GM12878 (cell line): ENCODE measurements around the gene SCAND1. TPM values are rescaled to one million over a fixed set of nuclear protein-coding genes. Genes with fewer than 3 reads are reported as not detected.

ENCODE experiments used
- ATAC-seq: fragments of 200-7000 bp; cut with Tn5 transposase; 3 replicates; pipeline ENCODE4 v1.9.1; 2020; ENCODE audit warnings: mild to moderate bottlenecking, moderate library complexity
- BruUV-seq: library from RNA; stranded (reverse); fragments of 400-500 nt; replicated peaks from 2 replicates; lab custom pipeline; 2021; lab: Mats Ljungman, UMichigan
- CTCF ChIA-PET: fragments of 300-600 bp; sonication (Branson Sonifier 250); formaldehyde crosslinking; extraction: SDS; loops from one replicate; lab custom pipeline; 2021; ENCODE audit warnings: inconsistent platforms; lab: Yijun Ruan, JAX
- POLR2A ChIA-PET: fragments of 350-600 bp; formaldehyde crosslinking; extraction: SDS; loops from one replicate; lab custom pipeline; 2021; ENCODE audit warnings: inconsistent platforms; lab: Charles Lee
- RAD21 ChIA-PET: fragments of 300-600 bp; sonication (Branson Sonifier 250); formaldehyde crosslinking; loops from one replicate; lab custom pipeline; 2023; ENCODE audit warnings: antibody characterized with exemption; ENCODE audit not compliant: unreplicated experiment; lab: Charles Lee
- SMC1A ChIA-PET: fragments of 300-600 bp; sonication (Branson Sonifier 250); formaldehyde crosslinking; loops from one replicate; lab custom pipeline; 2023; ENCODE audit not compliant: unreplicated experiment, uncharacterized antibody; lab: Charles Lee
- DNase-seq: peaks from one replicate; pipeline ENCODE4 v3.0.0-alpha.2; 2011; ENCODE audit warnings: low read depth, low spot score
- FAIRE-seq: peaks from 3 replicates; lab custom pipeline; 2011; peaks lifted over from hg19 to GRCh38; lab: Jason Lieb, UNC
- H2AFZ ChIP-seq: 2 replicates; pipeline ENCODE4 v1.6.0; 2011; ENCODE audit warnings: low read depth, low read length, control low read depth; ENCODE audit not compliant: control insufficient read depth
- H3K27ac ChIP-seq: 2 replicates; pipeline ENCODE4 v1.5.1; 2011; ENCODE audit warnings: control low read depth; ENCODE audit not compliant: control insufficient read depth, insufficient read depth
- H3K27me3 ChIP-seq, 2 experiments: replicated peaks in 1 of 2; 2 replicates each; pipeline versions ENCODE4 v1.6.0 to v1.6.1; 2011; ENCODE audit warnings: low read length in 1 of 2; ENCODE audit not compliant: control insufficient read depth in 2 of 2, insufficient read depth in 2 of 2
- H3K36me3 ChIP-seq, 2 experiments: 2 replicates each; pipeline ENCODE4 v1.5.1; 2011; ENCODE audit warnings: low read length in 1 of 2; ENCODE audit not compliant: control insufficient read depth in 2 of 2, insufficient read depth in 2 of 2
- H3K4me1 ChIP-seq: 2 replicates; pipeline ENCODE4 v1.6.1; 2011; ENCODE audit warnings: mild to moderate bottlenecking, low read length, moderate library complexity, mixed read lengths; ENCODE audit not compliant: control insufficient read depth, insufficient read depth
- H3K4me2 ChIP-seq: 2 replicates; pipeline ENCODE4 v1.6.0; 2011; ENCODE audit warnings: control low read depth; ENCODE audit not compliant: control insufficient read depth, insufficient read depth
- H3K4me3 ChIP-seq: fragments of 200-600 bp; sonication (generic); 2 replicates; pipeline ENCODE4 v1.5.1; 2016
- H3K79me2 ChIP-seq: 2 replicates; pipeline ENCODE4 v1.6.0; 2011; ENCODE audit warnings: low read length; ENCODE audit not compliant: control insufficient read depth, insufficient read depth
- H3K9ac ChIP-seq: 2 replicates; pipeline ENCODE4 v1.8.0; 2011; ENCODE audit warnings: low read length, control low read depth, mixed read lengths; ENCODE audit not compliant: control insufficient read depth, insufficient read depth
- H3K9me3 ChIP-seq: replicated peaks from 3 replicates; pipeline ENCODE4 v1.5.1; 2011; ENCODE audit warnings: mild to moderate bottlenecking, low read length; ENCODE audit not compliant: control insufficient read depth, insufficient read depth
- H4K20me1 ChIP-seq: 2 replicates; pipeline ENCODE4 v1.6.0; 2011; ENCODE audit not compliant: control insufficient read depth, insufficient read depth
- BCL3 ChIP-seq: IDR thresholded peaks from 2 replicates; pipeline ENCODE4 v1.6.1; 2011; ENCODE audit warnings: borderline replicate concordance, low read depth, mild to moderate bottlenecking, moderate library complexity, low read length; ENCODE audit not compliant: insufficient read depth, poor library complexity, severe bottlenecking
- CHD1 ChIP-seq: IDR thresholded peaks from 2 replicates; pipeline ENCODE4 v1.6.1; 2012; ENCODE audit warnings: low read depth, low read length, improper control_type of control experiment
- CHD4 ChIP-seq: fragments of 200-600 bp; sonication (generic); IDR thresholded peaks from 2 replicates; pipeline ENCODE4 v1.6.1; 2016; ENCODE audit warnings: mild to moderate bottlenecking
- EP300 ChIP-seq, 2 experiments: fragments of 150-350 bp in 1 of 2; IDR thresholded peaks; 2 replicates each; pipeline ENCODE4 v1.6.1; 2011 to 2012; ENCODE audit warnings: low read depth in 2 of 2, low read length in 2 of 2, borderline replicate concordance in 1 of 2, improper control_type of control experiment in 1 of 2, inconsistent platforms in 1 of 2; ENCODE audit not compliant: control insufficient read depth in 1 of 2
- IKZF1 ChIP-seq: fragments of 450-650 bp; conservative IDR thresholded peaks from 2 replicates; pipeline ENCODE4 v1.6.1; 2017; ENCODE audit warnings: antibody characterized with exemption, mild to moderate bottlenecking
- NKRF ChIP-seq: fragments of 450-650 bp; conservative IDR thresholded peaks from 2 replicates; pipeline ENCODE4 v1.6.1; 2017; ENCODE audit warnings: mild to moderate bottlenecking, moderate library complexity
- RFX5 ChIP-seq: IDR thresholded peaks from 2 replicates; pipeline ENCODE4 v1.6.1; 2011; ENCODE audit warnings: low read depth, low read length, improper control_type of control experiment
- SP1 ChIP-seq: IDR thresholded peaks from one replicate; pipeline ENCODE4 v1.6.1; 2011; ENCODE audit warnings: low read depth, low read length
- SPI1 ChIP-seq: IDR thresholded peaks from 2 replicates; pipeline ENCODE4 v1.6.1; 2011; ENCODE audit warnings: low read depth, mild to moderate bottlenecking, low read length, moderate library complexity, borderline replicate concordance; ENCODE audit not compliant: insufficient read depth
- ZNF622 ChIP-seq: fragments of 450-650 bp; IDR thresholded peaks from 2 replicates; pipeline ENCODE4 v1.6.1; 2017; ENCODE audit warnings: mild to moderate bottlenecking, inconsistent platforms
- ZSCAN29 ChIP-seq: fragments of 450-650 bp; IDR thresholded peaks from 2 replicates; pipeline ENCODE4 v1.6.1; 2017; ENCODE audit warnings: mild to moderate bottlenecking, moderate library complexity
- ZZZ3 ChIP-seq: IDR thresholded peaks from 2 replicates; pipeline ENCODE4 v1.6.1; 2011; ENCODE audit warnings: low read depth; ENCODE audit not compliant: control insufficient read depth, insufficient read length
- WGBS: methylation state at CpG from one replicate; pipeline ENCODE4 v1.1.6; 2016; ENCODE audit warnings: low lambda C conversion rate; ENCODE audit not compliant: insufficient replicate concordance, insufficient coverage; ENCODE audit errors: missing lambda C conversion rate; 5-methylcytosine and 5-hydroxymethylcytosine counted together
- in situ Hi-C: fragments of 300-500 bp; cut with MboI; formaldehyde crosslinking; loops from 9 replicates; pipeline ENCODE4 v1.14.3; 2018; ENCODE audit warnings: mixed read lengths
- intact Hi-C: fragments of 100-400 bp; cut with micrococcal nuclease; formaldehyde crosslinking; loops from one replicate; pipeline ENCODE4 v1.14.2; 2022; ENCODE audit not compliant: unreplicated experiment
- polyA plus RNA-seq, 11 experiments: library from polyadenylated mRNA; depleted of rRNA in 4 of 11; unstranded in 6 of 11; stranded (reverse) in 5 of 11; fragments of >200 nt; fragmentation: Nextera tagmentation in 4 of 11; fragmentation: Illumina TruSeq in 1 of 11; extraction: Ambion mirVana in 4 of 11; extraction: Trizol in 1 of 11; gene quantifications; 1 replicate in 1 of 11; 2 replicates in 10 of 11; pipeline versions ENCODE4 v1.2.1 to v1.2.3, GENCODE V29; 2011 to 2016; ENCODE audit warnings: inconsistent platforms in 2 of 11, missing spikeins in 2 of 11, low read depth in 1 of 11
- total RNA-seq, 4 experiments: library from RNA; depleted of rRNA in 3 of 4; stranded (reverse); fragments of >200 nt in 3 of 4; fragmentation: Illumina TruSeq in 1 of 4; extraction: Trizol in 1 of 4; gene quantifications; 2 replicates each; pipeline versions ENCODE4 v1.2.1 to v1.2.3, GENCODE V29; 2013 to 2021

SCAND1 gene
- total and polyA plus RNA-seq, 10 of the 15 experiments (the other 5 are each of a cell fraction or from before 2014, with no cell fraction given), result 0.08 to 117 (median 25.9) TPM

- RAD21 ChIA-PET, result interaction anchor here (3.1 kb wide), 1 partner anchor 150 kb away, joined by 40 read pairs; no protein-coding TSS in a partner anchor
- DNase-seq, result no peak
- FAIRE-seq, result no peak
- CTCF ChIA-PET, result interaction anchor here (0.5 to 13.4 kb wide), 5 partner anchors 8 to 740 kb away, joined by 3 to 717 read pairs (median 3); no protein-coding TSS in a partner anchor
- Histone ChIP-seq H3K9ac (no peak overlapping the region), H3K9me3 (no peaks in the 10 kb centered on the region), H2AFZ (no peak overlapping the region), H3K27me3 (no peaks in the 10 kb centered on the region), H3K4me2 (no peak overlapping the region), H3K79me2 (no peaks in the 10 kb centered on the region), H3K36me3 (no peaks in the 10 kb centered on the region), H3K27ac (no peak overlapping the region), H4K20me1 (no peaks in the 10 kb centered on the region), H3K4me3 (no peak overlapping the region), H3K4me1 (no peaks in the 10 kb centered on the region)
- BruUV-seq, result no TSS peak
- intact Hi-C loops, result no loop called here
- no peak for TF ChIP-seq EP300 (IDR thresholded peaks at IDR 0.05; ENCODE audit: borderline replicate concordance in 1 of 2, control insufficient read depth in 1 of 2, low read depth in 2 of 2, low read length in 2 of 2)
- TF ChIP-seq CHD4, result no peak
- TF ChIP-seq IKZF1, result no peak
- TF ChIP-seq ZZZ3, result no peak
- TF ChIP-seq ZNF622, result no peak
- 20% methylated on average over 2 of the region's 2 CpGs for WGBS
- in situ Hi-C loops, result loop anchor here (25.0 kb wide), 1 partner anchor 448 kb away; no protein-coding TSS in a partner anchor
- SMC1A ChIA-PET, result interaction anchor here (1.4 to 11.5 kb wide), 4 partner anchors 9 to 150 kb away, joined by 3 to 344 read pairs (median 10); no protein-coding TSS in a partner anchor
- POLR2A ChIA-PET, result no interaction called here
- ATAC-seq, result no peak
Observed at GRCh38 chr20:35988910-35989463, 34.7 kb upstream of the SCAND1 start.

GRCh38 chr20:35985806-35986205 is 31.5 kb upstream of the SCAND1 start:
- CTCF ChIA-PET, result interaction anchor here (1.2 to 2.0 kb wide), 2 partner anchors 9 to 153 kb away, joined by 6 read pairs; no protein-coding TSS in a partner anchor
- Histone ChIP-seq H3K9me3 (no peaks in the 10 kb centered on the region), H4K20me1 (no peaks in the 10 kb centered on the region), H3K27ac (no peak overlapping the region), H3K4me3 (no peak overlapping the region), H3K27me3 (no peaks in the 10 kb centered on the region), H2AFZ (no peak overlapping the region), H3K4me1 (no peaks in the 10 kb centered on the region), H3K36me3 (no peaks in the 10 kb centered on the region), H3K9ac (no peak overlapping the region), H3K4me2 (no peak overlapping the region), H3K79me2 (no peaks in the 10 kb centered on the region)
- POLR2A ChIA-PET, result interaction anchor here (1.1 kb wide), 1 partner anchor 157 kb away, joined by 3 read pairs; no protein-coding TSS in a partner anchor
- SMC1A ChIA-PET, result interaction anchor here (0.6 to 1.1 kb wide), 2 partner anchors 227 to 747 kb away, joined by 3 read pairs; no protein-coding TSS in a partner anchor
- FAIRE-seq (no peak), DNase-seq (no peak), ATAC-seq (no peak)
- intact Hi-C loops (no loop called here), in situ Hi-C loops (loop anchor here (25.0 kb wide), 1 partner anchor 451 kb away; no protein-coding TSS in a partner anchor)
- WGBS, result 19% methylated on average over 2 of the region's 2 CpGs
- no TSS peak for BruUV-seq
- RAD21 ChIA-PET, result no interaction called here
- no peak for TF ChIP-seq SPI1
- TF ChIP-seq SP1, result no peak
- no peak for TF ChIP-seq RFX5
- no peak for TF ChIP-seq CHD1
- TF ChIP-seq BCL3, result no peak
- TF ChIP-seq NKRF, result no peak
- TF ChIP-seq ZSCAN29, result no peak
